Measurements from ENCODE around the gene TMEM201. TPM values are rescaled to one million over a fixed set of nuclear protein-coding genes. Genes with fewer than 3 reads are reported as not detected.

The TMEM201 gene
- total and polyA plus RNA-seq, 4 experiments from 2014 or later: 0.41 to 12.9 (median 7.3) TPM

- ChIA-PET POLR2A (ENCODE audit: partially characterized antibody) (no interaction called here), CTCF (ENCODE audit: partially characterized antibody) (no interaction called here)
- Mint-ChIP-seq H3K36me3 (peaks cover 0 to 23% of the 10 kb centered on the region in 2 donors), H3K27ac (peak overlapping the region in 3 of 7 donors; percentile 6 to 35 (median 17)), H3K9me3 (no peaks in the 10 kb centered on the region), H3K4me1 (no peaks in the 10 kb centered on the region), H3K27me3 (no peaks in the 10 kb centered on the region), H3K4me3 (no peak overlapping the region)
- H3K4me3 ChIP-seq (ENCODE audit: low read length in 2 of 2): no peak overlapping the region
- H3K27me3 ChIP-seq (ENCODE audit: insufficient read depth, low read length): no peaks in the 10 kb centered on the region
- intact Hi-C loops (cut with micrococcal nuclease): no loop called here
- DNase-seq: peak in 1 of 5 donors; percentile 30
- no peak overlapping the region for H3K27ac ChIP-seq (ENCODE audit: low read depth, low read length)
- H3K4me1 ChIP-seq (ENCODE audit: insufficient read depth, low read length): no peaks in the 10 kb centered on the region
- H3K9me3 ChIP-seq (ENCODE audit: control insufficient read depth in 1 of 2, low read length in 2 of 2): no peaks in the 10 kb centered on the region
- H3K36me3 ChIP-seq (ENCODE audit: insufficient read depth, low read length): peaks cover 6% of the 10 kb centered on the region
Measured at GRCh38 chr1:9603766-9604753, 15.3 kb downstream of the TMEM201 start.

GRCh38 chr1:9604836-9605235 is 16.1 kb downstream of the TMEM201 start:
- Mint-ChIP-seq H3K27ac (peak overlapping the region in 2 of 7 donors; percentile 17 to 35), H3K4me1 (no peaks in the 10 kb centered on the region), H3K9me3 (no peaks in the 10 kb centered on the region), H3K4me3 (no peak overlapping the region), H3K27me3 (no peaks in the 10 kb centered on the region), H3K36me3 (peaks cover 0 to 25% of the 10 kb centered on the region in 2 donors)
- no peaks in the 10 kb centered on the region for H3K4me1 ChIP-seq (ENCODE audit: insufficient read depth, low read length)
- no peak for DNase-seq
- H3K4me3 ChIP-seq (ENCODE audit: low read length in 2 of 2): no peak overlapping the region
- intact Hi-C loops (cut with micrococcal nuclease): no loop called here
- H3K36me3 ChIP-seq (ENCODE audit: insufficient read depth, low read length): peaks cover 6% of the 10 kb centered on the region
- ChIA-PET CTCF (ENCODE audit: partially characterized antibody) (interaction anchor here (1.0 kb wide), 1 partner anchor 15 kb away, joined by 3 read pairs; no protein-coding TSS in a partner anchor), POLR2A (ENCODE audit: partially characterized antibody) (no interaction called here)
- H3K9me3 ChIP-seq (ENCODE audit: control insufficient read depth in 1 of 2, low read length in 2 of 2): no peaks in the 10 kb centered on the region
- H3K27ac ChIP-seq (ENCODE audit: low read depth, low read length): no peak overlapping the region
- H3K27me3 ChIP-seq (ENCODE audit: insufficient read depth, low read length): no peaks in the 10 kb centered on the region

- H3K4me1 Mint-ChIP-seq: no peaks in the 10 kb centered on the region
- H3K27ac ChIP-seq (ENCODE audit: low read depth, low read length): no peak overlapping the region
- H3K4me3 ChIP-seq (ENCODE audit: low read length in 2 of 2): no peak overlapping the region
- no peaks in the 10 kb centered on the region for H3K36me3 ChIP-seq (ENCODE audit: insufficient read depth, low read length)
- peaks cover 0 to 21% of the 10 kb centered on the region in 2 donors for H3K36me3 Mint-ChIP-seq
- intact Hi-C loops (cut with micrococcal nuclease): no loop called here
- H3K27me3 Mint-ChIP-seq: no peaks in the 10 kb centered on the region
- no peak overlapping the region for H3K27ac Mint-ChIP-seq
- no peaks in the 10 kb centered on the region for H3K9me3 Mint-ChIP-seq
- no peaks in the 10 kb centered on the region for H3K9me3 ChIP-seq (ENCODE audit: control insufficient read depth in 1 of 2, low read length in 2 of 2)
- no peak for DNase-seq
- ChIA-PET CTCF (ENCODE audit: partially characterized antibody) (interaction anchor here (1.0 to 3.4 kb wide), 2 partner anchors 10 to 16 kb away, joined by 3 to 9 read pairs; no protein-coding TSS in a partner anchor), POLR2A (ENCODE audit: partially characterized antibody) (no interaction called here)
- no peak overlapping the region for H3K4me3 Mint-ChIP-seq
- H3K4me1 ChIP-seq (ENCODE audit: insufficient read depth, low read length): no peaks in the 10 kb centered on the region
- no peaks in the 10 kb centered on the region for H3K27me3 ChIP-seq (ENCODE audit: insufficient read depth, low read length)
Measured at GRCh38 chr1:9605946-9606455, 17.3 kb downstream of the TMEM201 start.

GRCh38 chr1:9606458-9606857 is 17.7 kb downstream of the TMEM201 start:
- intact Hi-C loops (cut with micrococcal nuclease): no loop called here
- CTCF ChIA-PET (ENCODE audit: partially characterized antibody): interaction anchor here (3.4 kb wide), 1 partner anchor 10 kb away, joined by 9 read pairs; no protein-coding TSS in a partner anchor

GRCh38 chr1:9606948-9607347 is 18.2 kb downstream of the TMEM201 start:
- Histone ChIP-seq H3K27me3 (ENCODE audit: insufficient read depth, low read length) (no peaks in the 10 kb centered on the region), H3K27ac (ENCODE audit: low read depth, low read length) (no peak overlapping the region), H3K9me3 (ENCODE audit: control insufficient read depth in 1 of 2, low read length in 2 of 2) (no peaks in the 10 kb centered on the region), H3K4me3 (ENCODE audit: low read length in 2 of 2) (no peak overlapping the region), H3K36me3 (ENCODE audit: insufficient read depth, low read length) (no peaks in the 10 kb centered on the region), H3K4me1 (ENCODE audit: insufficient read depth, low read length) (no peaks in the 10 kb centered on the region)
- Mint-ChIP-seq H3K9me3 (no peaks in the 10 kb centered on the region), H3K4me1 (no peaks in the 10 kb centered on the region), H3K27me3 (no peaks in the 10 kb centered on the region), H3K36me3 (peaks cover 0 to 21% of the 10 kb centered on the region in 2 donors), H3K4me3 (no peak overlapping the region), H3K27ac (no peak overlapping the region)
- CTCF ChIA-PET (ENCODE audit: partially characterized antibody): interaction anchor here (3.4 kb wide), 1 partner anchor 9 kb away, joined by 9 read pairs; no protein-coding TSS in a partner anchor
- POLR2A ChIA-PET (ENCODE audit: partially characterized antibody): no interaction called here
- no peak for DNase-seq
- intact Hi-C loops (cut with micrococcal nuclease): no loop called here

More at GRCh38 chr1:9606458-9606857, 17.7 kb downstream of the TMEM201 start:
- no peaks in the 10 kb centered on the region for H3K27me3 ChIP-seq (ENCODE audit: insufficient read depth, low read length)
- H3K4me1 ChIP-seq (ENCODE audit: insufficient read depth, low read length): no peaks in the 10 kb centered on the region
- H3K4me3 Mint-ChIP-seq: no peak overlapping the region
- H3K27me3 Mint-ChIP-seq: no peaks in the 10 kb centered on the region
- no peaks in the 10 kb centered on the region for H3K9me3 Mint-ChIP-seq
- no peak overlapping the region for H3K27ac Mint-ChIP-seq
- H3K9me3 ChIP-seq (ENCODE audit: control insufficient read depth in 1 of 2, low read length in 2 of 2): no peaks in the 10 kb centered on the region
- no peak overlapping the region for H3K4me3 ChIP-seq (ENCODE audit: low read length in 2 of 2)
- H3K36me3 Mint-ChIP-seq: peaks cover 0 to 21% of the 10 kb centered on the region in 2 donors
- POLR2A ChIA-PET (ENCODE audit: partially characterized antibody): no interaction called here
- H3K36me3 ChIP-seq (ENCODE audit: insufficient read depth, low read length): no peaks in the 10 kb centered on the region
- H3K4me1 Mint-ChIP-seq: no peaks in the 10 kb centered on the region
- H3K27ac ChIP-seq (ENCODE audit: low read depth, low read length): no peak overlapping the region
- DNase-seq: no peak

- no peak for DNase-seq
- CTCF ChIA-PET (ENCODE audit: partially characterized antibody): interaction anchor here (1.1 to 3.4 kb wide), 2 partner anchors 9 to 19 kb away, joined by 3 to 9 read pairs; partner anchors contain the start of gene TMEM201
- H3K27ac Mint-ChIP-seq: no peak overlapping the region
- H3K27ac ChIP-seq (ENCODE audit: low read depth, low read length): no peak overlapping the region
- no peaks in the 10 kb centered on the region for H3K36me3 ChIP-seq (ENCODE audit: insufficient read depth, low read length)
- no peaks in the 10 kb centered on the region for H3K4me1 ChIP-seq (ENCODE audit: insufficient read depth, low read length)
- H3K4me1 Mint-ChIP-seq: no peaks in the 10 kb centered on the region
- intact Hi-C loops (cut with micrococcal nuclease): no loop called here
- POLR2A ChIA-PET (ENCODE audit: partially characterized antibody): no interaction called here
- H3K9me3 ChIP-seq (ENCODE audit: control insufficient read depth in 1 of 2, low read length in 2 of 2): no peaks in the 10 kb centered on the region
- H3K27me3 ChIP-seq (ENCODE audit: insufficient read depth, low read length): no peaks in the 10 kb centered on the region
- H3K9me3 Mint-ChIP-seq: no peaks in the 10 kb centered on the region
- peaks cover 0 to 21% of the 10 kb centered on the region in 2 donors for H3K36me3 Mint-ChIP-seq
- no peak overlapping the region for H3K4me3 Mint-ChIP-seq
- no peaks in the 10 kb centered on the region for H3K27me3 Mint-ChIP-seq
- no peak overlapping the region for H3K4me3 ChIP-seq (ENCODE audit: low read length in 2 of 2)
Measured at GRCh38 chr1:9607352-9607751, 18.6 kb downstream of the TMEM201 start.

GRCh38 chr1:9609998-9610397 is 21.3 kb downstream of the TMEM201 start:
- no peak overlapping the region for H3K27ac Mint-ChIP-seq
- no peaks in the 10 kb centered on the region for H3K36me3 ChIP-seq (ENCODE audit: insufficient read depth, low read length)
- no peaks in the 10 kb centered on the region for H3K27me3 ChIP-seq (ENCODE audit: insufficient read depth, low read length)
- H3K36me3 Mint-ChIP-seq: peaks cover 0 to 18% of the 10 kb centered on the region in 2 donors
- no peak overlapping the region for H3K4me3 ChIP-seq (ENCODE audit: low read length in 2 of 2)
- no peaks in the 10 kb centered on the region for H3K4me1 ChIP-seq (ENCODE audit: insufficient read depth, low read length)
- POLR2A ChIA-PET (ENCODE audit: partially characterized antibody): no interaction called here
- no peaks in the 10 kb centered on the region for H3K9me3 Mint-ChIP-seq
- CTCF ChIA-PET (ENCODE audit: partially characterized antibody): no interaction called here
- H3K4me1 Mint-ChIP-seq: no peaks in the 10 kb centered on the region
- no peak for DNase-seq
- H3K27ac ChIP-seq (ENCODE audit: low read depth, low read length): no peak overlapping the region
- intact Hi-C loops (cut with micrococcal nuclease): no loop called here
- no peaks in the 10 kb centered on the region for H3K27me3 Mint-ChIP-seq
- no peak overlapping the region for H3K4me3 Mint-ChIP-seq
- H3K9me3 ChIP-seq (ENCODE audit: control insufficient read depth in 1 of 2, low read length in 2 of 2): no peaks in the 10 kb centered on the region

All from CD4-positive, alpha-beta memory T cell (primary cell).